ENCODE results near the gene SLC38A6. TPM values are rescaled to one million over a fixed set of nuclear protein-coding genes. Genes with fewer than 3 reads are reported as not detected.

Gene SLC38A6
- total RNA-seq, 1 experiment from 2014 or later, result 6.0 TPM

- no peaks in the 10 kb centered on the region; the same call in 1 of the 2 replicates for H3K27me3 Mint-ChIP-seq (ENCODE audit: low read depth)
- H3K14ac ChIP-seq (ENCODE audit: insufficient read depth, low read length), result no peak overlapping the region
- no peak overlapping the region for H3K56ac ChIP-seq (ENCODE audit: insufficient read length, low read depth, low read length)
- H3K4me1 Mint-ChIP-seq, result peaks cover 7 to 10% of the 10 kb centered on the region in 2 experiments
- no peaks in the 10 kb centered on the region for H3K4me1 ChIP-seq (ENCODE audit: insufficient read depth, low read length)
- H3K27ac Mint-ChIP-seq, result no peak overlapping the region; a peak in 2 of 7 replicates
- H3K23ac ChIP-seq (ENCODE audit: insufficient read length, low read depth, low read length), result no peak overlapping the region
- no peak overlapping the region for H3K9ac ChIP-seq (ENCODE audit: extremely low read depth, insufficient read length, low read length)
- H3K9me3 ChIP-seq (ENCODE audit: control insufficient read depth, low read depth, low read length), result no peaks in the 10 kb centered on the region
- peaks cover 18 to 23% (median 18%) of the 10 kb centered on the region in 3 experiments for H3K36me3 Mint-ChIP-seq (ENCODE audit: insufficient read depth in 1 of 3, low read depth in 3 of 3)
- no peak overlapping the region for H2BK12ac ChIP-seq (ENCODE audit: insufficient read length, low read depth, low read length)
- no peak overlapping the region for H3K27ac ChIP-seq (ENCODE audit: insufficient read length, low read depth, low read length)
- H3K9me3 Mint-ChIP-seq, result peaks cover 13 to 20% of the 10 kb centered on the region in 2 experiments
- H2AK5ac ChIP-seq (ENCODE audit: insufficient read length, low read length), result no peak overlapping the region
- no peak overlapping the region for H3K4me3 Mint-ChIP-seq
- no peak overlapping the region for H2BK120ac ChIP-seq (ENCODE audit: low read depth, low read length, poor library complexity, severe bottlenecking)
- no peak overlapping the region for H2BK20ac ChIP-seq (ENCODE audit: low read depth, low read length, poor library complexity, severe bottlenecking)
- no peaks in the 10 kb centered on the region; the same call in 1 of the 2 replicates for H3K79me2 ChIP-seq (ENCODE audit: insufficient read depth, low read length)
- H4K8ac ChIP-seq (replicated peaks; ENCODE audit: insufficient read length, low read depth, low read length), result no peak overlapping the region
- no peak overlapping the region for H4K91ac ChIP-seq (ENCODE audit: insufficient read length, low read depth, low read length)
- no peaks in the 10 kb centered on the region for H3K23me2 ChIP-seq (ENCODE audit: insufficient read length, low read depth, low read length, poor library complexity, severe bottlenecking)
- DNase-seq, result no peak
- H3K27me3 ChIP-seq (ENCODE audit: insufficient read depth, low read length), result no peaks in the 10 kb centered on the region
- H2BK15ac ChIP-seq (ENCODE audit: low read depth, low read length), result no peak overlapping the region
- H3K4ac ChIP-seq (ENCODE audit: low read depth, low read length), result no peak overlapping the region
- no peaks in the 10 kb centered on the region for H3K79me1 ChIP-seq (ENCODE audit: insufficient read depth, low read depth, low read length, poor library complexity, severe bottlenecking)
- H2BK5ac ChIP-seq (ENCODE audit: insufficient read length, low read length), result no peak overlapping the region
- no peak overlapping the region for H3T11ph ChIP-seq (ENCODE audit: low read length)
- no peak overlapping the region for H4K5ac ChIP-seq (ENCODE audit: insufficient read length, low read depth, low read length)
- no peak for TF ChIP-seq CTCF (conservative IDR thresholded peaks at IDR 0.05)
- no peak overlapping the region for H2AFZ ChIP-seq (ENCODE audit: low read length)
- no peak overlapping the region for H3K18ac ChIP-seq (ENCODE audit: insufficient read length, low read depth, low read length)
- no peaks in the 10 kb centered on the region for H4K20me1 ChIP-seq (ENCODE audit: control insufficient read depth, insufficient read depth, insufficient read length)
- WGBS (ENCODE audit: extremely low coverage, insufficient read length, low lambda C conversion rate), result no CpG with 5 or more reads among the region's 3 CpGs
- no peak overlapping the region for H3K4me2 ChIP-seq (ENCODE audit: insufficient read depth, insufficient read length, low read length)
These were observed 70.6 kb downstream of the SLC38A6 start for GRCh38 chr14:61051621-61052020.
